GM12873 (cell line): ENCODE data around the gene TMC8.

Experiments used
- CTCF ChIP-seq: IDR thresholded peaks from 2 replicates; pipeline ENCODE4 v1.5.1; 2012; ENCODE audit warnings: low read depth, mild to moderate bottlenecking, moderate library complexity, low read length, control low read depth; ENCODE audit not compliant: insufficient read depth; ENCODE audit errors: missing control alignments

TMC8 gene

GRCh38 chr17:78111016-78111726 is 19.4 kb upstream of the TMC8 start:
- TF ChIP-seq CTCF: no peak

- TF ChIP-seq CTCF: no peak
Measured at GRCh38 chr17:78111727-78112517, 18.6 kb upstream of the TMC8 start.

- peak; percentile 96 for TF ChIP-seq CTCF
Measured at GRCh38 chr17:78112518-78113471, 17.8 kb upstream of the TMC8 start.

- peak; percentile 13 for TF ChIP-seq CTCF
Measured at GRCh38 chr17:78113804-78114785, 16.5 kb upstream of the TMC8 start.

GRCh38 chr17:78114831-78115723 is 15.5 kb upstream of the TMC8 start:
- TF ChIP-seq CTCF: no peak

- no peak for TF ChIP-seq CTCF
Measured at GRCh38 chr17:78116411-78116810, 14.2 kb upstream of the TMC8 start.
